Choroid plexus epithelial cell (primary cell): ENCODE data around the gene LDAF1.
"Not testable (repeated sequence)": the region's sequence is repeated elsewhere in the genome, so short reads cannot be mapped to it uniquely, and the experiment has no call there.

ENCODE experiments used
- DNase-seq: peaks from one replicate; pipeline ENCODE4 v3.0.0-alpha.2; 2010; ENCODE audit warnings: low read depth
- H3K4me3 ChIP-seq: 2 replicates; pipeline ENCODE4 v1.5.1; 2011; ENCODE audit warnings: low read depth, mild to moderate bottlenecking, control low read depth, low read length, moderate library complexity
- TF ChIP-seq, protein P1 (sequence below): conservative IDR thresholded peaks from 2 replicates; pipeline ENCODE4 v1.5.1; 2011; ENCODE audit warnings: low read depth, mild to moderate bottlenecking, control low read depth, inconsistent platforms, low read length, moderate library complexity

Gene LDAF1

DNA sequence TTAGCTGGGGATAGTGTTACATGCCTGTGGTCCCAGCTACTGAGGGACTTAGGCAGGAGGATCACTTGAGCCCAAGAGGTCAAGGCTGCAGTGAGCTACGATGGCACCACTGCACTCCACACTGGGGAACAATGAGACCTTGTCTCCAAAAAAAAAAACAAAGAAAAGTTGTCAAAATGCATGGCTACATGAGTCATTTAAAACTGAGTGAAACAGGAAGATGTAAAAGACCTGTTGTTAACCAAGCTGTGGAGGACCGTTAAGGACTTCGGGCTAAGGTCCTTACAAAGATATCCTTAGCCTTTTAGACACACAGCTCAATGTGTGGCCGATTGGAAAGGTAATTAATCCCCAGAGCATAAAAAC lies 27.8 kb downstream of the LDAF1 start:
- no peak for DNase-seq
- no peak overlapping the region for H3K4me3 ChIP-seq
- TF ChIP-seq, protein P1, sequence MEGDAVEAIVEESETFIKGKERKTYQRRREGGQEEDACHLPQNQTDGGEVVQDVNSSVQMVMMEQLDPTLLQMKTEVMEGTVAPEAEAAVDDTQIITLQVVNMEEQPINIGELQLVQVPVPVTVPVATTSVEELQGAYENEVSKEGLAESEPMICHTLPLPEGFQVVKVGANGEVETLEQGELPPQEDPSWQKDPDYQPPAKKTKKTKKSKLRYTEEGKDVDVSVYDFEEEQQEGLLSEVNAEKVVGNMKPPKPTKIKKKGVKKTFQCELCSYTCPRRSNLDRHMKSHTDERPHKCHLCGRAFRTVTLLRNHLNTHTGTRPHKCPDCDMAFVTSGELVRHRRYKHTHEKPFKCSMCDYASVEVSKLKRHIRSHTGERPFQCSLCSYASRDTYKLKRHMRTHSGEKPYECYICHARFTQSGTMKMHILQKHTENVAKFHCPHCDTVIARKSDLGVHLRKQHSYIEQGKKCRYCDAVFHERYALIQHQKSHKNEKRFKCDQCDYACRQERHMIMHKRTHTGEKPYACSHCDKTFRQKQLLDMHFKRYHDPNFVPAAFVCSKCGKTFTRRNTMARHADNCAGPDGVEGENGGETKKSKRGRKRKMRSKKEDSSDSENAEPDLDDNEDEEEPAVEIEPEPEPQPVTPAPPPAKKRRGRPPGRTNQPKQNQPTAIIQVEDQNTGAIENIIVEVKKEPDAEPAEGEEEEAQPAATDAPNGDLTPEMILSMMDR, result no peak

DNA sequence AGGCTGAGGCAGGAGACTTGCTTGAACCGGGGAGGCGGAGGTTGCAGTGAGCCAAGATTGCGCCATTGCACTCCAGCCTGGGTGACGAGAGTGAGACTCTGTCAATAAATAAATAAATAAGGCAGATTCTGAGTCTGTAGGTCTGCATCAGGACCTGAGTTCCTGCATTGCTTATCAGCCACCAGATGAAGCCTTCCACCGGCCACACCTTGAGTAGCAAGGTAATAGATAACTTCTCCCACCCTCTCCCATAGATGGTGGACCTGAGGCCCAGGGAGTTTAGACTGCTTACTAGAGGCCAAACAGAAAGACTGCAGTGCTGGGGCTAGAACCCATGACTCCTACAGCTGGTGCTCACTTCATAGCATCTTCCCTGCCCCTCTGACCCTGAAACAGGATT lies 30.8 kb downstream of the LDAF1 start:
- no peak overlapping the region for H3K4me3 ChIP-seq
- TF ChIP-seq, protein P1, result no peak

DNA sequence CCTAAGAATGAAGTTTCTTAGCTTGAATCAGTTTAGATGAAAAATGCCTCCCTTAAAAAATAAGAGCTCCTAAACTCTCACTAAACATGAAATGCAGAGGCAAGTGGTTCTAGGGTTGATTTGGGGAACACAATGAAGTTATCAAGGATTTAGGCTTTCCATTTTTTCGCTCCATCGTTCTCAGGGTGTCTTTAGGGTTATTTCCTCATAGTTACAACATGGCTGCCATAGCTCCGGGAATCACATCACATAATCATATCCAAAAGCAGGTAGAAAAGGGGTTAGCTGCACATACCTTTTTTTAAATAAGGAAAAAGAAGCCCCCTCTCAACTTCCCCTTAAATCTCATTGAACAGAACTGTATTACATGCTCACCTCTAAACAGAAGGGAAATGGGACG lies 31.5 kb downstream of the LDAF1 start:
- TF ChIP-seq, protein P1, result no peak
- no peak overlapping the region for H3K4me3 ChIP-seq
- no peak for DNase-seq

More for the DNA sequence above, 30.8 kb downstream of the LDAF1 start:
- DNase-seq, result no peak

DNA sequence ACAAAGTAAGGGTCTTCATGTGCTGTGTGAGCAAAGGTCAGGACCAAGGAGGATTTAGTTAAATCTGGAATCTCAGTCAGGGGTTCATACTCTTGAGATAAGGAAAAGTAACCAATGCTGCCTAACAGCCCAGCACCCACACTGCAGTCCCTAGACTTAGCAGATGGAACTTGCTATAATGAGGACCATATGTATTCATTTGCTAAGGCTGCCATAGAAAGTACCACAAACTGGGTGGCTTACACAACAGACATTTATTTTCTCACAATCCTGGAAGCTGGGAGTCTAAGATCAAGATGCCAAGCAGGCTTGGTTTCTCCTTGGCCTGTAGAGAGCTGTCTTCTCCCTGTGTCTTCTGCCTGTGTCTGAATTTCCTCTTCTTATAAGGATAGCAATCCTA lies 32.1 kb downstream of the LDAF1 start:
- DNase-seq, result no peak
- no peak overlapping the region for H3K4me3 ChIP-seq
- TF ChIP-seq, protein P1, result no peak

DNA sequence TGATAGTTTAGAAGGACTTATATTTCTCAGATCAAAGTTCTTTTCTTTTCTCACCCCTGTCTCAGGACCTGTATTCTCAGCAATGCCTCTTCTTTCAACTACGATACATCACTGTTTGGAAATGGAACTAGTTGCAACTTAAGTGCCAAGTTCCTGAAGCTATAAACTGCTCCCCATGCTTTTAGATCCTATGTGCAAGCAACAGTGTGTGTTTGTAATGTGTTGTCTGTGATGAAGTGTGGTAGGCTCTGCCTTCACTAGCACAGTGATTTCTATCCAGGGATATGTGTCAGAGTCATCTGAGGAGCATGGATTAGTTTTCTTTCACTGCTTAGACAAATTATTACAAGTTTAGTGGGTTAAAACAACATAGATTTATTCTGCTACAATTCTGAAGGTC lies 34.5 kb downstream of the LDAF1 start:
- H3K4me3 ChIP-seq, result no peak overlapping the region
- TF ChIP-seq, protein P1, result no peak
- DNase-seq, result no peak

DNA sequence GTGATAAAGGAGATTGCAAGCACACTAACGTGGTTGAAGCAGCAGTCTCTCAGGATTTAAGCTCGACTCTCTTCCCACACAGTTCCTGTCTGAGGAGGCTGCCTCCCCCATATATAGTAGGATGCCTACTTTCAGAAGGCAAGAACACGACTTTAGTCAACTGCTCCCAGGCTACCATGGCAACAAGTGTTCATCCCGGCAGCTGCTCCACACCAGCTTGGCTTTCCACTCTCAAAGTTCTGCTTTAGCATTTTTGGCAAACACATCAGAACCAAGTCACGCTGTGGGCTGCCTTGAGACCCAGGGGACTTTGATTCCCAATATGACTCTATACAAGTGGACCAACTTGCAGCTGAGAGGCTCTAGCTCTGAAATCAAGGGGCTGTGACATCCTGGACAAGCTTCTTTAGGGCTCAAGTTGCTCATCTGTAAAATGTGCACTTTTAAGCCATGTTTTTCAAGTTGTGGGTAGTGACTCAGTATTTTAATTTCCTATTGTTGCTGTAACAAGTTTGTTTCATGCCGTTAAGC lies 36.4 kb downstream of the LDAF1 start:
- TF ChIP-seq, protein P1, result no peak
- H3K4me3 ChIP-seq, result no peak overlapping the region
- DNase-seq, result peak; percentile 10

- H3K4me3 ChIP-seq, DNase-seq: not testable (repeated sequence)
Observed at GRCh38 chr16:21195330-21195729, 36.9 kb downstream of the LDAF1 start.
